Mesenchymal stem cell (in vitro differentiated cells and primary cell): ENCODE data around the gene PRKAG2.
A peak's percentile ranks its signal among the peaks of the same experiment; 100 is the strongest.

Source experiments
- DNase-seq: peaks from one replicate; pipeline ENCODE4 v3.0.0-alpha.2; 2013
- H2AFZ ChIP-seq: one replicate; pipeline ENCODE4 v1.6.1; 2013; ENCODE audit warnings: low read depth, mild to moderate bottlenecking, control low read depth, inconsistent platforms, low read length, moderate library complexity
- H2AK5ac ChIP-seq: 2 replicates; pipeline ENCODE4 v1.6.1; 2013; ENCODE audit warnings: low read length, moderate library complexity, mild to moderate bottlenecking, inconsistent platforms; ENCODE audit not compliant: severe bottlenecking
- H2BK120ac ChIP-seq: one replicate; pipeline ENCODE4 v1.6.1; 2013; ENCODE audit warnings: low read depth, mild to moderate bottlenecking, inconsistent platforms, low read length, moderate library complexity
- H2BK12ac ChIP-seq, 2 experiments: one replicate each; pipeline ENCODE4 v1.6.1; 2013; ENCODE audit warnings: inconsistent platforms in 2 of 2, low read length in 2 of 2, mild to moderate bottlenecking in 2 of 2, moderate library complexity in 2 of 2, control low read depth in 1 of 2
- H2BK15ac ChIP-seq: one replicate; pipeline ENCODE4 v1.6.1; 2013; ENCODE audit warnings: mild to moderate bottlenecking, low read depth, inconsistent platforms; ENCODE audit not compliant: poor library complexity, severe bottlenecking
- H2BK5ac ChIP-seq: 2 replicates; pipeline ENCODE4 v1.6.1; 2013; ENCODE audit warnings: low read depth, mild to moderate bottlenecking, low read length, control low read depth, inconsistent platforms; ENCODE audit not compliant: poor library complexity, severe bottlenecking
- H3K14ac ChIP-seq, 2 experiments: one replicate each; pipeline ENCODE4 v1.6.1; 2013; ENCODE audit warnings: inconsistent platforms in 2 of 2, low read length in 2 of 2, control low read depth in 1 of 2, mild to moderate bottlenecking in 1 of 2, moderate library complexity in 1 of 2
- H3K18ac ChIP-seq, 2 experiments: one replicate each; pipeline ENCODE4 v1.6.1; 2013; ENCODE audit warnings: inconsistent platforms in 2 of 2, low read length in 2 of 2, control low read depth in 1 of 2, low read depth in 1 of 2, mild to moderate bottlenecking in 1 of 2
- H3K23ac ChIP-seq, 2 experiments: one replicate each; pipeline ENCODE4 v1.6.1; 2013; ENCODE audit warnings: inconsistent platforms in 2 of 2, low read length in 2 of 2, mild to moderate bottlenecking in 2 of 2, moderate library complexity in 2 of 2, control low read depth in 1 of 2
- H3K27ac ChIP-seq: 2 replicates; pipeline ENCODE4 v1.5.1; 2013; ENCODE audit warnings: mild to moderate bottlenecking, moderate library complexity, low read length, control low read depth, inconsistent platforms; ENCODE audit not compliant: poor library complexity, severe bottlenecking
- H3K27me3 ChIP-seq, 2 experiments: 2 replicates each; pipeline versions ENCODE4 v1.6.1 to v1.7.0; 2013; ENCODE audit warnings: low read length in 2 of 2, mild to moderate bottlenecking in 2 of 2, moderate library complexity in 2 of 2, control low read depth in 1 of 2, inconsistent platforms in 1 of 2; ENCODE audit not compliant: control insufficient read depth in 1 of 2, insufficient read depth in 1 of 2
- H3K36me3 ChIP-seq, 2 experiments: 2 replicates each; pipeline versions ENCODE4 v1.6.1 to v1.7.0; 2013; ENCODE audit warnings: low read length in 2 of 2, control low read depth in 1 of 2, inconsistent platforms in 1 of 2, low read depth in 1 of 2, mild to moderate bottlenecking in 1 of 2; ENCODE audit not compliant: insufficient read depth in 2 of 2, control insufficient read depth in 1 of 2
- H3K4ac ChIP-seq, 2 experiments: one replicate each; pipeline ENCODE4 v1.6.1; 2013; ENCODE audit warnings: inconsistent platforms in 2 of 2, low read length in 2 of 2, mild to moderate bottlenecking in 2 of 2, moderate library complexity in 2 of 2, control low read depth in 1 of 2, low read depth in 1 of 2
- H3K4me1 ChIP-seq: 2 replicates; pipeline ENCODE4 v1.6.1; 2013; ENCODE audit warnings: low read depth, low read length, control low read depth; ENCODE audit not compliant: control insufficient read depth, insufficient read depth
- H3K4me2 ChIP-seq: 2 replicates; pipeline ENCODE4 v1.6.1; 2013; ENCODE audit warnings: low read length, mild to moderate bottlenecking, inconsistent platforms; ENCODE audit not compliant: poor library complexity, severe bottlenecking
- H3K4me3 ChIP-seq, 2 experiments: 2 replicates each; pipeline versions ENCODE4 v1.5.1 to v1.7.0; 2013; ENCODE audit warnings: low read length in 2 of 2, mild to moderate bottlenecking in 2 of 2, control low read depth in 1 of 2, low read depth in 1 of 2; ENCODE audit not compliant: insufficient read depth in 1 of 2
- H3K79me1 ChIP-seq: replicated peaks from 2 replicates; pipeline ENCODE4 v1.6.1; 2013; ENCODE audit warnings: mild to moderate bottlenecking, control low read depth, low read length, inconsistent platforms; ENCODE audit not compliant: poor library complexity, severe bottlenecking
- H3K9ac ChIP-seq: 2 replicates; pipeline ENCODE4 v1.7.0; 2013; ENCODE audit warnings: mild to moderate bottlenecking, low read length, moderate library complexity
- H3K9me3 ChIP-seq: 2 replicates; pipeline ENCODE4 v1.7.0; 2013; ENCODE audit warnings: mild to moderate bottlenecking, low read length; ENCODE audit not compliant: control insufficient read depth
- H4K8ac ChIP-seq: one replicate; pipeline ENCODE4 v1.6.1; 2013; ENCODE audit warnings: inconsistent platforms, mild to moderate bottlenecking, low read length, moderate library complexity
- H4K91ac ChIP-seq: one replicate; pipeline ENCODE4 v1.6.1; 2013; ENCODE audit warnings: mild to moderate bottlenecking, low read length, inconsistent platforms
- WGBS: methylation state at CpG from one replicate; pipeline ENCODE4 v1.1.7; 2013; ENCODE audit warnings: mixed read lengths; 5-methylcytosine and 5-hydroxymethylcytosine counted together

PRKAG2 gene

DNA sequence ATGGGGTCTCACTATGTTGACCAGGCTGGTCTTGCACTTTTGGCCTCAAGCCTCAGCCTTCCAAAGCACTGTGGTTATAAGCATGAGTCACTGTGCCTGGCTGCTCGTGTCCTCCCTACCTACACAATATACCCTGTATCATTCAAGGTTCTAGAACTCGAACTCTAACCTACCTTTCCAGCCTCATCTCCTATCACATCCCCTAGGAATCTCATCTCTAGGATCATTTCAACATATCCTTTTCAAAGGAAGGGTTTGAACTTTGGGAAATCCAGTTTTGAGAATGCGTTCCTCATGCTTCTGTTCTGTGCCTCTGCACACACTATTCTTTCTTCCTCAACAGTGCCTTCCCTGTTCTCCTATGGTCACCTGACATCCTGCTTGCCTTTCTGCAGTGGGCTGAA is 269.4 kb downstream of the PRKAG2 start:
- Histone ChIP-seq H2BK15ac (no peak overlapping the region), H3K23ac (no peak overlapping the region), H2BK5ac (no peak overlapping the region), H3K9me3 (no peaks in the 10 kb centered on the region), H3K4me3 (no peak overlapping the region), H3K27me3 (no peaks in the 10 kb centered on the region), H2AK5ac (no peak overlapping the region), H2AFZ (no peak overlapping the region), H3K4ac (no peak overlapping the region), H2BK120ac (no peak overlapping the region), H3K4me1 (peaks cover 9% of the 10 kb centered on the region), H4K8ac (no peak overlapping the region), H3K36me3 (peaks cover 5 to 35% of the 10 kb centered on the region in 2 experiments), H3K14ac (peak overlapping the region in 1 of 2 experiments; percentile 36), H3K79me1 (peaks cover 25% of the 10 kb centered on the region), H3K27ac (no peak overlapping the region), H3K18ac (no peak overlapping the region), H3K9ac (no peak overlapping the region), H3K4me2 (no peak overlapping the region), H2BK12ac (no peak overlapping the region), H4K91ac (no peak overlapping the region)
- 72% methylated on average over 3 of the region's 3 CpGs for WGBS
- peak; percentile 47 for DNase-seq

DNA sequence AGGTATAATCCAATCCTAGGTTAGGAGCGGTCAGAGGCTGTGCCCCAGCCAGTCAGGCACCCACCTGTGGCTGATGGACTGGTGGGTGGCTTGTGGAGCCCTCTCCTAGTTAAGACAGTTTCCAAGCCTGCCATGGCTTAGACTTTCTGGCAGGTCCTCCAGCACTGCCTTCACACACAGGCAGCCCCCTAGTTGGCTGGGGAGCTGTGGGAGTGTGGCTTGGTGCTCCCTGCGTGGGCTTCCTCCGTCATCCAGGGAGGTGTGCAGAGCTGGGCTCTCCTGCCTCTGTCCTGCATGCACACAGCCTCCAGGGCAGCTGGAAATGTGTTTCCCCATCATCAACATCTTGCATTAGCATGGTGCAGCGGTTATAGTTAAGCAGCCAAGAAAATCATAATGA is 273.0 kb downstream of the PRKAG2 start:
- Histone ChIP-seq H3K9ac (no peak overlapping the region), H2AK5ac (peak overlapping the region; percentile 6), H2BK120ac (no peak overlapping the region), H2BK12ac (no peak overlapping the region), H3K36me3 (peaks cover 5 to 17% of the 10 kb centered on the region in 2 experiments), H3K9me3 (no peaks in the 10 kb centered on the region), H3K14ac (no peak overlapping the region), H3K18ac (no peak overlapping the region), H3K27me3 (no peaks in the 10 kb centered on the region), H3K4ac (no peak overlapping the region), H3K27ac (no peak overlapping the region), H3K4me3 (no peak overlapping the region), H4K8ac (no peak overlapping the region), H2AFZ (no peak overlapping the region), H3K79me1 (peaks cover 18% of the 10 kb centered on the region), H2BK5ac (no peak overlapping the region), H2BK15ac (no peak overlapping the region), H3K4me2 (no peak overlapping the region), H3K23ac (no peak overlapping the region), H3K4me1 (peaks cover 29% of the 10 kb centered on the region), H4K91ac (no peak overlapping the region)
- 97% methylated on average over 4 of the region's 4 CpGs for whole genome bisulfite sequencing
- no peak for DNase-seq

GRCh38 chr7:151601521-151602305 is 275.2 kb downstream of the PRKAG2 start:
- 98% methylated on average over 19 of the region's 21 CpGs for WGBS

GRCh38 chr7:151600331-151600730 is 276.6 kb downstream of the PRKAG2 start:
- H3K4ac ChIP-seq: peak overlapping the region in 1 of 2 experiments; percentile 17
- H3K4me3 ChIP-seq: peak overlapping the region in 1 of 2 experiments; percentile 52
- no peak overlapping the region for H2BK120ac ChIP-seq
- no peak overlapping the region for H2AFZ ChIP-seq
- H3K27ac ChIP-seq: peak overlapping the region; percentile 97
- H3K79me1 ChIP-seq: peaks cover 17% of the 10 kb centered on the region
- peak overlapping the region; percentile 16 to 72 for H3K18ac ChIP-seq
- peak overlapping the region; percentile 68 for H3K9ac ChIP-seq
- no peak overlapping the region for H3K4me2 ChIP-seq
- H2BK5ac ChIP-seq: peak overlapping the region; percentile 68
- no peak overlapping the region for H3K23ac ChIP-seq
- H2BK12ac ChIP-seq: peak overlapping the region in 1 of 2 experiments; percentile 68
- DNase-seq: peak; percentile 23
- H3K27me3 ChIP-seq: no peaks in the 10 kb centered on the region
- H3K36me3 ChIP-seq: peaks cover 5 to 17% of the 10 kb centered on the region in 2 experiments
- H3K4me1 ChIP-seq: peaks cover 24% of the 10 kb centered on the region
- H4K91ac ChIP-seq: no peak overlapping the region
- no peak overlapping the region for H2BK15ac ChIP-seq
- H2AK5ac ChIP-seq: peak overlapping the region; percentile 100
- no peak overlapping the region for H4K8ac ChIP-seq
- WGBS: 38% methylated on average over 3 of the region's 3 CpGs
- no peaks in the 10 kb centered on the region for H3K9me3 ChIP-seq
- no peak overlapping the region for H3K14ac ChIP-seq

More at GRCh38 chr7:151601521-151602305, 275.2 kb downstream of the PRKAG2 start:
- H3K4me1 ChIP-seq: peaks cover 23% of the 10 kb centered on the region
- no peak overlapping the region for H2AFZ ChIP-seq
- peak overlapping the region in 1 of 2 experiments; percentile 87 for H3K23ac ChIP-seq
- no peak for DNase-seq
- no peak overlapping the region for H2BK5ac ChIP-seq
- H4K91ac ChIP-seq: no peak overlapping the region
- H2BK120ac ChIP-seq: no peak overlapping the region
- H3K27me3 ChIP-seq: no peaks in the 10 kb centered on the region
- H3K9ac ChIP-seq: no peak overlapping the region
- H3K4ac ChIP-seq: peak overlapping the region in 1 of 2 experiments; percentile 11
- no peak overlapping the region for H3K27ac ChIP-seq
- peak overlapping the region in 1 of 2 experiments; percentile 11 for H3K14ac ChIP-seq
- H3K9me3 ChIP-seq: no peaks in the 10 kb centered on the region
- no peak overlapping the region for H3K4me3 ChIP-seq
- H3K18ac ChIP-seq: peak overlapping the region in 1 of 2 experiments; percentile 72
- H3K79me1 ChIP-seq: peaks cover 18% of the 10 kb centered on the region
- H3K36me3 ChIP-seq: peaks cover 5 to 17% of the 10 kb centered on the region in 2 experiments
- H3K4me2 ChIP-seq: no peak overlapping the region
- H2BK12ac ChIP-seq: peak overlapping the region in 1 of 2 experiments; percentile 45
- peak overlapping the region; percentile 32 for H2AK5ac ChIP-seq
- no peak overlapping the region for H4K8ac ChIP-seq
- no peak overlapping the region for H2BK15ac ChIP-seq
